Colonic mucosa (tissue), 4 donors: ENCODE results near the gene MAD2L1BP. TPM values are rescaled to one million over a fixed set of nuclear protein-coding genes. Genes with fewer than 3 reads are reported as not detected.
A peak's percentile ranks its signal among the peaks of the same experiment; 100 is the strongest.
"Not testable (repeated sequence)": the region's sequence is repeated elsewhere in the genome, so short reads cannot be mapped to it uniquely, and the experiment has no call there.

ENCODE experiments used
- DNase-seq: peaks from one replicate; pipeline ENCODE4 v3.0.0-alpha.2; 2020
- H3K27ac ChIP-seq: fragments of 200-600 bp; one replicate; pipeline ENCODE4 v1.8.0; 2021
- H3K27me3 ChIP-seq: fragments of 200-600 bp; one replicate; pipeline ENCODE4 v1.8.0; 2021
- H3K36me3 ChIP-seq: fragments of 200-600 bp; one replicate; pipeline ENCODE4 v1.8.0; 2021
- H3K4me1 ChIP-seq: fragments of 200-600 bp; one replicate; pipeline ENCODE4 v1.8.0; 2021; ENCODE audit warnings: mild to moderate bottlenecking
- H3K4me3 ChIP-seq: fragments of 200-600 bp; one replicate; pipeline ENCODE4 v1.8.0; 2021
- H3K9ac ChIP-seq, 2 donors: one replicate each; pipeline ENCODE4 v1.7.0; 2013; ENCODE audit warnings: control low read depth in 2 of 2, low read depth in 2 of 2, low read length in 2 of 2
- H3K9me3 ChIP-seq: fragments of 200-600 bp; one replicate; pipeline ENCODE4 v1.8.0; 2021
- intact Hi-C: fragments of 100-400 bp; cut with DNase I; formaldehyde crosslinking; loops from one replicate; pipeline ENCODE4 v1.14.1; 2022
- total RNA-seq, 2 donors: library from RNA; stranded (reverse); fragmentation: NEBNext Ultra II Directional in 1 of 2; extraction: Animal tissue kit (Norgen Biotek cat#: 25700) in 1 of 2; gene quantifications; one replicate each; pipeline ENCODE4 v1.2.1, GENCODE V29; 2021
- TF ChIP-seq, protein P1 (sequence below): fragments of 200-600 bp; IDR thresholded peaks from one replicate; pipeline ENCODE4 v1.8.0; 2022; ENCODE audit warnings: antibody characterized with exemption, mild to moderate bottlenecking
- donor health status: healthy.
- donor health status: DM: no; HTN: no; CAD: no.
- donor health status: DM: no; HTN: no; CAD: no.

MAD2L1BP gene, protein sequence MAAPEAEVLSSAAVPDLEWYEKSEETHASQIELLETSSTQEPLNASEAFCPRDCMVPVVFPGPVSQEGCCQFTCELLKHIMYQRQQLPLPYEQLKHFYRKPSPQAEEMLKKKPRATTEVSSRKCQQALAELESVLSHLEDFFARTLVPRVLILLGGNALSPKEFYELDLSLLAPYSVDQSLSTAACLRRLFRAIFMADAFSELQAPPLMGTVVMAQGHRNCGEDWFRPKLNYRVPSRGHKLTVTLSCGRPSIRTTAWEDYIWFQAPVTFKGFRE
- total RNA-seq = 10 to 100 TPM; 47.7 to 48.8 TPM

DNA sequence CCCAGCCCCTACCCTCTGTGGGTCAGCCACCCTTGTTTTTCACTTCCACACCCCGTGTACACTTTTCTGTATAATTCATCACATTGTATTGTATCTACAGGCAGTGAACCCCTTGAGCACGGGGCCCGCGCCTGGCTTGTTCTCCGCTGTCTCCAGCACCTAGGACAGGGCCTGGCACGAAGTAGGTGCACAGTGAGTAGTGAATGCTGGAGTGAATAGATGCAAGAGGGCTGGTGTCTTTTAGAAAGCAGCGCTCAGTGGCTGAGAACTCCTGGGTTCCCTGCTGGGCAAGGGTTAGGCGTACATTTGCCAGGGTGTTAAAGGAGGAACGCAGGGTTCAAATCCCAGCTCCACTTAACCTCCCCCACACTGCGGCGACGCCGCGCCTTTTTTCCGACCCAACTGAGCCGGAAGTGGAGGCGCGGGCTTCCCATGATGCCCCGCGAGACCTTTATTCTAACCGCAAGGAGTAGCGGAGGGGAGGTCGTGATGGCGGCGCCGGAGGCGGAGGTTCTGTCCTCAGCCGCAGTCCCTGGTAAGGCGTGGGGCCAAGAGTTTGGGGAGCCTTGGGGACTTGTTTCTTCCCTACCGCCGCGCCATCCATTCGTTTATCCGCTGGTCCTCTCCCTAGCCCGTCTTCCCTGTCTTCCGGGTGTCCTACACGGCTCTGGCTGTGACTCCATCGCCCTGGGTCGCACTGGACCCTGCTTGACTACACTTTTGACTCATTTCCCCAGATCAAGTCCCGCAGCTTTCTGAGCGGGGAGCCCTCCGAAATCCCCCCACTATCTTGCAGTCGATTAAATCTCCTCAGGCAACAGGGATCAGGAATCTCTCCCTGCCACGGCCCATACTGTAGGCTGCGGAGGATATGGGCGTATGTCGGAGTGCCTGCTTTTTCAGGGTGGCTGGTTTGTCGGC lies at the start of gene MAD2L1BP:
TSS of gene MAD2L1BP (plus strand) at position 454 of the 921 bp plus-strand sequence. CDS start at position 490, 36 bp downstream.
- intact Hi-C loops = no loop called here
- no peaks in the 10 kb centered on the region for H3K27me3 ChIP-seq
- no peaks in the 10 kb centered on the region for H3K9me3 ChIP-seq
- DNase-seq = peak; percentile 95
- H3K27ac ChIP-seq = peak within 1 kb of the TSS; percentile 58
- H3K4me3 ChIP-seq = peak within 1 kb of the TSS; percentile 60
- H3K9ac ChIP-seq = peak within 1 kb of the TSS; percentile 83 to 99
- TF ChIP-seq, protein P1, sequence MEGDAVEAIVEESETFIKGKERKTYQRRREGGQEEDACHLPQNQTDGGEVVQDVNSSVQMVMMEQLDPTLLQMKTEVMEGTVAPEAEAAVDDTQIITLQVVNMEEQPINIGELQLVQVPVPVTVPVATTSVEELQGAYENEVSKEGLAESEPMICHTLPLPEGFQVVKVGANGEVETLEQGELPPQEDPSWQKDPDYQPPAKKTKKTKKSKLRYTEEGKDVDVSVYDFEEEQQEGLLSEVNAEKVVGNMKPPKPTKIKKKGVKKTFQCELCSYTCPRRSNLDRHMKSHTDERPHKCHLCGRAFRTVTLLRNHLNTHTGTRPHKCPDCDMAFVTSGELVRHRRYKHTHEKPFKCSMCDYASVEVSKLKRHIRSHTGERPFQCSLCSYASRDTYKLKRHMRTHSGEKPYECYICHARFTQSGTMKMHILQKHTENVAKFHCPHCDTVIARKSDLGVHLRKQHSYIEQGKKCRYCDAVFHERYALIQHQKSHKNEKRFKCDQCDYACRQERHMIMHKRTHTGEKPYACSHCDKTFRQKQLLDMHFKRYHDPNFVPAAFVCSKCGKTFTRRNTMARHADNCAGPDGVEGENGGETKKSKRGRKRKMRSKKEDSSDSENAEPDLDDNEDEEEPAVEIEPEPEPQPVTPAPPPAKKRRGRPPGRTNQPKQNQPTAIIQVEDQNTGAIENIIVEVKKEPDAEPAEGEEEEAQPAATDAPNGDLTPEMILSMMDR = no peak
- H3K4me1 ChIP-seq = peaks cover 15% of the 10 kb centered on the region
- H3K36me3 ChIP-seq = peaks cover 13% of the 10 kb centered on the region

DNA sequence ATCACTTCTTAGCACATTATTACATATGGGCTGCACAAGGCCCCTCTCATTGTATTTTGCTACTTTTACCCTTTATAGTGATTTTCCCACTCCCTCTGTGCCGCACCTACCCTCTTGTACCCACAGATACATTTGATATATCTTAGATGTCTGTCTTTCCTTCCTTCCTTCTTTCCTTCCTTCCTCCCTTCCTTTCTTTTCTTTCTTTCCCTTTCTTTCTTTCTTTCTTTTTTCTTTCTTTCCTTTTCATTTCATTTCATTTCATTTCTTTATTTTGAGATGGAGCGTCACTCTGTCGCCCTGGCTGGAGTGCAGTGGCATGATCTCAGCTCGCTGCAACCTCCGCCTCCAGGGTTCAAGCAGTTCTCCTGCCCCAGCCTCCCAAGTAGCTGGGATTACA lies 47.4 kb upstream of the MAD2L1BP start:
- peaks cover 18% of the 10 kb centered on the region for H3K36me3 ChIP-seq
- H3K4me1 ChIP-seq = no peaks in the 10 kb centered on the region
- no peak overlapping the region for H3K4me3 ChIP-seq
- H3K27ac ChIP-seq = no peak overlapping the region
- TF ChIP-seq, protein P1 = no peak
- DNase-seq = no peak
- no peak overlapping the region for H3K9ac ChIP-seq
- intact Hi-C loops = no loop called here
- H3K27me3 ChIP-seq = no peaks in the 10 kb centered on the region
- H3K9me3 ChIP-seq = no peaks in the 10 kb centered on the region

DNA sequence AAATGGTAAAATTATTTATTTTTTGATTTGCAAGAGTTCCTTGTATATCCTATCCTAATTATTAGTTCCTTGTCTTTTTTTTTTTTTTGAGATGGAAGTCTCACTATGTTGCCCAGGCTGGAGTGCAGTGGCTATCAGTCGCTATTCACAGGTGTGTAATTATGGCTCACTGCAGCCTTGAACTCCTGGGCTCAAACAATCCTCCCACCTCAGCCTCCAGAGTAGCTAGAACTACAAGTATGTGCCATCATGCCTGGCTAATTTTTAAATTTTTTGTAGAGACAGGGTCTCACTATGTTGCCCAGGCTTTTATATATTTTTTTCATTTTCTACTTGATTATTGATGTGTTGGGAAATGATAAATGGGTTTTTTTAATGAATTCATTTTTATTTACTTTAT lies 46.1 kb upstream of the MAD2L1BP start:
- H3K27me3 ChIP-seq, H3K4me3 ChIP-seq, H3K9ac ChIP-seq, H3K4me1 ChIP-seq, intact Hi-C loops, H3K27ac ChIP-seq, H3K36me3 ChIP-seq, H3K9me3 ChIP-seq, DNase-seq: not testable (repeated sequence)

DNA sequence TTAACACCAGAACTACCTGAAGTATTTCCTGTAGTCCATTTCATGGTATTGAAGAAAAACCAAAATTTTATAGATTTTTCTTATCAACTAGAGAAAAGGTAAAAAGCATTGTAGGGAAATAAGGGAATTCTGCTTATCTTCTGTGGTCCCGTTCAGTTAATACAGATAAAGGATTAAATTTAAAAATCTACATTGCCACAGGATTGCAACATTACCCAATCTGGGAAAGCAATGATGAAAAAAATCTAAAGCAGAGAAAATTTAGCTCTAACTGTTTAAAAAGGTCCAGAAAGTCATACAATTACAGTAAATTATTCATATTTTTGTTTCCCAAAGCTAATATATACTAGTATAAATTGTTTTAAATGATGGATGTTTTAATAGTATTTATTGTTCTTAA lies 41.7 kb upstream of the MAD2L1BP start:
- intact Hi-C loops = no loop called here
- H3K9ac ChIP-seq = no peak overlapping the region
- no peaks in the 10 kb centered on the region for H3K36me3 ChIP-seq

DNA sequence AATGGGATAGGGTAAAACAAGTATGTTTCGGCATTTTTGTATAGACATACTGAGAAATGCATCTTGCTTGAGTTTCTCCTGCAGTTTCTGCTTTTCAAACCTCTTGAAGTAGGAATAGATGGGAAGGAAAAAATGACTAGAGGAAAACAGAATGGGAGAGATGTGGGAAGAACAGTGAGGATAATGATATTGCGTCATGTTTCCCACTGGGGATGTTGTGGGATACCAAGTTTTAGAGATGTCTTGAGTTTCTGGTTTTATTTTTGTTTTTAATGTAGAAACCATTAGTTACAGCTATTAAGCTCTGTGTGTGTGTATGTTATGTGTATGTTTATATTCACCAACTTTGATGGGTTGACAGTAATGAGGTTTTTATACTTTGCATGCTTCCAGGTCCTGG lies 35.0 kb upstream of the MAD2L1BP start:
- Histone ChIP-seq H3K9ac (no peak overlapping the region), H3K4me1 (no peaks in the 10 kb centered on the region), H3K4me3 (no peak overlapping the region), H3K27ac (no peak overlapping the region), H3K9me3 (no peaks in the 10 kb centered on the region), H3K27me3 (no peaks in the 10 kb centered on the region), H3K36me3 (peaks cover 3% of the 10 kb centered on the region)
- TF ChIP-seq, protein P1 = no peak
- DNase-seq = no peak
- intact Hi-C loops = loop anchor here (10.0 kb wide), 1 partner anchor 64 kb away; no protein-coding TSS in a partner anchor

More for the DNA sequence above, 41.7 kb upstream of the MAD2L1BP start:
- Histone ChIP-seq H3K4me3 (no peak overlapping the region), H3K27ac (no peak overlapping the region), H3K4me1 (no peaks in the 10 kb centered on the region), H3K9me3 (no peaks in the 10 kb centered on the region), H3K27me3 (no peaks in the 10 kb centered on the region)
- DNase-seq = no peak
- TF ChIP-seq, protein P1 = no peak
